HG03135 (cell line): ENCODE data around the gene GYPC.

Experiments
- ATAC-seq: cut with Tn5 transposase; IDR thresholded peaks from one replicate; pipeline ENCODE4 v1.9.1; 2021; ENCODE audit warnings: mild to moderate bottlenecking, moderate library complexity; ENCODE audit not compliant: unreplicated experiment

The GYPC gene

DNA sequence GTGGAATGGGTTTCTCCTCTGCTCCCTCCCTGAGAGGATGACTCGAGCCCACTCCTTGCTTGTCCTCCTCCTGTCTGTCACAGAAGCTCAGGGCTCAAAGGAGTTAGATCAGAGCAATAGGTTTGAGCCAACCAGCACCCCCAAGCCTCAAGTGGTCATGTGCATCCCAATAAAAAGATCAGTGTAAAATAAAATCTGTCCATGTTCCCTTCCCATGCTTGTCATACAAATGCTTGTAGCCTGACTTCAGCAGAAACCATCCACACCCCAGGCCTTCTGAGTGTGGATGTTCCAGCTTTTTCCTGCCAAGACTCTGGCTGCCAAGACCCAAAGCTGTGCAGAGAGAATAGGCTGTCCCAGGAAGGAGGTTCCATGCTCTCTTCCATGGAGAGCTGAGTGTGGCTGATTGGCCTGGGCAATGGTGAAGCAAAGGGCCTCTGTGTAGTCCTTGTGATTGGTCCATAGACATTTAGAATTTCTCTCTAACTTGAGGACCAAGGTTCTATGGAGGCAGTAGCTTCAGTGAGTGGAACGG, 67.4 kb downstream of the GYPC start:
- no peak for ATAC-seq

DNA sequence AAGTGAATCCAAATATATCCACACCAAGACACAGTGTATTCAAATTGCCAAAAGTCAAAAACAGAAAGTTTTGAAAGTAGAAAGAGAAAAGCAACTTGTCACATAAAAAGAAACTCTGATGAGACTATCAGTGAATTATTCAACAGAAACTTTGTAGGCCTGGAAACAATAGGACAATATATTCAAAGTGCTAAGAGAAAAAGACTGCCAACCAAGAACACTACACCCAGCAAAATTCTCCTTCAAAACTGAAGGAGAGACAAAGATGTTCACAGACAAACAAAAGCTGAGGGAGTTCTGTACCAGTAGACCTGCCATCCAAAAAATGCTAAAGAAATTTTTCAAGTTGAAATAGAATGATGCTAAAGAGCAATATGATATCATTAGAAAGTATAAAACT, 69.6 kb downstream of the GYPC start:
- ATAC-seq = no peak

DNA sequence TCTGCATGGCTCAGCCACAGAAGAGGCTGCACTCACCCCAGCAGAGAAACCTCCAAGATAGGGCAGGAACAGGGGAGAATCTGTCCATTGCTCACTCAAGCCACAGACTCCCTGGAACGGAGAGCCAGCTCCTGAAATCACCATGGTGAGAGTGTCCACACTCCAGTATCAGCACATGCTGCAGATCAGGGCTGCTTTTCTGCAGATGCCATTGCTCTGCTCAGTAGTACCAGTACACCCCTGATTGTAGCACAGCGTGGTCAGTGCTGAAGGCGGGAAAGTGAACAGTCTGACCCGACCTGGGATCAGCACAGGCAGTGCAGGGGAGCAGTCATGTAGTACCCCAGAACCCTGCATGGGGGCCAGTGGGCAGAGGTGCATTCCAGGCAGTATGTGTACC, 73.9 kb downstream of the GYPC start:
- no peak for ATAC-seq

DNA sequence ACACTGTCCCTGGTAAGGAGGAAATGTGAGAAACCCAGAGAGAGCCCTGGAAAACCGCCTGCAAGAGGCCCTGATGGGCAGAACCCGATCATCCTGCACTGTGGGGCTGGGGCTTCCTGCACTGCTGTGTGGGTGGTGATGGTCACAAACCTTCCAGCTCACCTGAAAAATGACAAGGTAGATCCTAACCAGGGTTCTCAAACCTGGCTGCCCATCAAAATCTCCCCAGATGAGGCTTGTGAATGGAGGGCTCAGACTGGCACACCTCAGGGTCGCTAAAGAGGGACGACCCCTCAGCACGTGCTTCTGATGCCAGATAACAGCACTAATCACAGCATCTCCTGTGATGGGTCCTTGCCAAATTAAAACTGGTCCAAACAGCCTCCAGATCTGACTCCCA, 74.7 kb downstream of the GYPC start:
- ATAC-seq = no peak

DNA sequence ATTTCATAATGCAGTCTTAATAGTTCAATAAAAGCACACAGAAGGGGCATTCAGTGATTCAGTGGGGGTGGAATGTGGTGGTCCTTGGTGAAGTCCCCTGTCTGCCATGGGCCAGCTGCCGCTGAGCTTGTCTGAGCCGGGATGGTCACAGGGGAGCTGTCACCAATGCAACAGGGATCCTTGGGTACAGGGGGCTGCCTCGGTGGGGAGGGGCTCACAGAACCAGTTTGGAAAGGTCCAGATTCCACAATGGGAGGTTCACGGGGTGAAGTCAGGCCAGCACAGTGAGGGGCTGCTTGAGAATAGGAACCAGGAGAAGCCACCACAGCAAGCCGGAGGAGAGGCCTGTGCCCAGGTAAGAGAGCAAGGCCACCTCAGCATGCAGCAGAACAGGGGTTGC, 75.4 kb downstream of the GYPC start:
- ATAC-seq = no peak

DNA sequence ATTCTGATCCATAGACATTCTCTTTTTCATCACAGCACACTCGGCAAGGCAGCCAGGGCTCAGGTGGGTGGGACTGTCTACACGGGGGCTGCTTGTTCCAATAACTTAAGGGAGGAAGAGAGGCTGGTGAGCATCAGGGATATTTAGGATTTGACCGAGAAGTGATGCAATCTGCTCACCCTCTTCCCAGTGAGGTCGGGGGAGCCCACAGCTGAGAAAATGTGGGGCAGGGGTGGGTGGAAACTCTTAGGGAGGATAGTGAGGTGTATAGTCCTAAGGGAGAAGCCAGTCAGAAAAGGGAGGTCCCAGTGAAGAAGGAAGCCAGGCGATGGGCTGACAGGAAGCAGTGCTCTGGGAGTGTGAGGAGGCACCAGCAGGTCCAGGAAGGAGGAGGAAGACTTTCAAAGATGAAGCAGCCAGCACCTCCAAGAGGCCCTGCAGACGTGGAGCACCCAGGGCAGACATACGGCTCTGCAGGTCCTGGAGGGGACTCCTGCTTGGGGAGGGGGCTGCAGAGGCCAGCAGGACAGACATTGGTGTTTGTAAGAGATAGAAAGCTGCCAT, 76.8 kb downstream of the GYPC start:
- ATAC-seq = no peak

DNA sequence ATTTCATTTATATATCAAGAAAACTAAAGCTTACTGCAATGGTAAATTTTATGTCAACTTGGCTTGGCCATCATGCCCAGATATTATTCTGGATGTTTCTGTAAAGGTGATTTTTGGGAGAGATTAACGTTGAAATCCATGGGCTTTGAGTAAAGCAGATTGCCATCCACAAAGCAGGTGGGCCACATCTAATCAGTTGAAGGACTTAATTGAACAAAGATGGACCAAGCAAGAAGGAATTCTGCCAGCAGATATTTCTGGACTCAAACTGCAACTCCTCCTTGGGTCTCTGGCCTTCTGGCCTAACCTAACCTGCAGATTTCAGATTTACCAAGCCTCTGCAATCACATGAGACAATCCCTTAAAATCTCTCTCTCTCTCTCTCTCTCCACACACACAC, 77.8 kb downstream of the GYPC start:
- no peak for ATAC-seq

DNA sequence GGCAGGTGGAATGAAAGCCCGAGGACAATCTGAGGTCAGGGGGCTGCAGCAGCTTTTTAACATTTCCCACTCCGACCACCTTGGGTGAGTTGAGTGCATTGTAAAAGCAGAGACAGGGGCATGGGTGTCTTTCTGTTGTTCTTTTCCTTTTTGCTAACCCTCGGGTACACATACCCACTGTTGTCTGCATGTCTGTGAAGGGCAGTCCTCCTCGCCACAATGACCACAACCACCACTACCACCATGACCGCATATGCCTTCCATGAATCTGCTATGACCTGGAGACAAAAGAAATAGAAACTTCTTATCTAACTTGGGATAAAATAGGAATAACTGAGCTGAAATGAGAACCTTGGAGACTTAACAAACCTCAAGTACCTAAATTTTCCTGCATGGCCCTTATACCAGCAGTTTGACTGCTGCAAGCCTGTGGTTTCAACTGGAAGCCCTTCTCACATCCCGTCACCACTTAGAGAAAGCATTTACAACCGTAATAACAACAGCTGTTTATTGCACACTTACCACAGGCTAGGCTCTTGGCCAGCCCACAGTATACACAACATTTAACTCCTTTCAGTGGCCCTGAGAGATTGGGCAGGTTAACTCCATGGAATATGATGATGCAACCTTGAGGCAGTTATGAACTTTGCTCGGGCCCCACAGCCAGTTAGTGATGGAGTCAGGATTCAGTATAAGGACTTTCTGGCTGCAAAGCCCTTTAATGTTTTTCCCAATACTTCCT, 80.3 kb downstream of the GYPC start:
- ATAC-seq = no peak

DNA sequence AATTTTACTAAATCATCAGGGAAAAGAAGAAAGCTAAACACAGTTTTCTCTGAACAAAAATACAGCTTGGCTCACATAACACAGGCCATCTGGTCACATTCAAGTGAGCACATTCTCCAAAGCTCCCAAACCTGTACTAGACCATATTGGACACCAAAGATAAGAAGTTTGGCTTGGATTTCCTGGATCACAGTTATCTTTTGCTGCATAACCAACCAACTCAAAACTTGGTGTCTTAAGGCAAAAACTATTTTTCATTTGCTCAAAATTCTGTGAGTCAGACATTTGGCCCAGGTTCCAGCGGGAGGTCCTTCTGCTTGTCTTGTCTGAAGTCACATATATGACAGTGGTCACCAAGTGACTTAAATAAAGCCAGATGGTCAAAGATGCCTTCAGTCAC, 83.2 kb downstream of the GYPC start:
- no peak for ATAC-seq

DNA sequence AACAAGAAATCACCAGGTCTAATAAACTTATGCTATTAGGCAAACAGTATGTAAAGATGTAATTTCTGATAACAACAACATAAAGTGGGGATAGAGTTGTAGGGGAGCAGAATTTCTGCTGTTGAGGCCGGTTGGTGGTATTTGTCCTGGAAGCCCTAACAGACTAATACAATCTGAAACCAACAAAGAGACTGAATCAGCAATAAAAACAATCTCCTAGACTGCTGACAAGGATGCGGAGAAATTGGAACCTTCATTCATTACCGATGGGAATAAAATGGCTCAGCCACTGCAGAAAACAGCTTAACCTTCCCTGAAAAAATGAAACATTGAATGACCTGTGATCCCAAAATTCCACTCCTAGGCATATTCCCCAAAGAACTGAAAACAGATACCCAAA, 88.7 kb downstream of the GYPC start:
- ATAC-seq = no peak
